Mucosa of rectum (tissue), 2 donors: ENCODE data around the gene STK36.
A peak's percentile ranks its signal among the peaks of the same experiment; 100 is the strongest.

Source experiments
- H3K27ac ChIP-seq, 2 donors: one replicate each; pipeline ENCODE4 v1.7.0; 2013; ENCODE audit warnings: inconsistent platforms in 2 of 2, low read depth in 2 of 2, low read length in 2 of 2
- H3K27me3 ChIP-seq, 2 donors: one replicate each; pipeline ENCODE4 v1.7.0; 2013; ENCODE audit warnings: low read length in 2 of 2; ENCODE audit not compliant: control insufficient read depth in 2 of 2, insufficient read depth in 2 of 2
- H3K36me3 ChIP-seq, 2 donors: one replicate each; pipeline ENCODE4 v1.7.0; 2013; ENCODE audit warnings: low read length in 2 of 2; ENCODE audit not compliant: control insufficient read depth in 2 of 2, insufficient read depth in 2 of 2
- H3K4me1 ChIP-seq, 2 donors: one replicate each; pipeline ENCODE4 v1.7.0; 2013; ENCODE audit warnings: low read length in 2 of 2, mild to moderate bottlenecking in 1 of 2; ENCODE audit not compliant: control insufficient read depth in 2 of 2, insufficient read depth in 2 of 2
- H3K4me3 ChIP-seq, 2 donors: one replicate each; pipeline ENCODE4 v1.7.0; 2013; ENCODE audit warnings: low read length in 2 of 2
- H3K9ac ChIP-seq, 2 donors: one replicate each; pipeline ENCODE4 v1.7.0; 2013; ENCODE audit warnings: low read length in 2 of 2, low read depth in 1 of 2, mild to moderate bottlenecking in 1 of 2
- H3K9me3 ChIP-seq, 2 donors: one replicate each; pipeline ENCODE4 v1.7.0; 2013; ENCODE audit warnings: low read length in 2 of 2; ENCODE audit not compliant: control insufficient read depth in 2 of 2
- donor health status: healthy.
- donor health status: Normal muscosa, but diverticular disease.

STK36 gene

DNA sequence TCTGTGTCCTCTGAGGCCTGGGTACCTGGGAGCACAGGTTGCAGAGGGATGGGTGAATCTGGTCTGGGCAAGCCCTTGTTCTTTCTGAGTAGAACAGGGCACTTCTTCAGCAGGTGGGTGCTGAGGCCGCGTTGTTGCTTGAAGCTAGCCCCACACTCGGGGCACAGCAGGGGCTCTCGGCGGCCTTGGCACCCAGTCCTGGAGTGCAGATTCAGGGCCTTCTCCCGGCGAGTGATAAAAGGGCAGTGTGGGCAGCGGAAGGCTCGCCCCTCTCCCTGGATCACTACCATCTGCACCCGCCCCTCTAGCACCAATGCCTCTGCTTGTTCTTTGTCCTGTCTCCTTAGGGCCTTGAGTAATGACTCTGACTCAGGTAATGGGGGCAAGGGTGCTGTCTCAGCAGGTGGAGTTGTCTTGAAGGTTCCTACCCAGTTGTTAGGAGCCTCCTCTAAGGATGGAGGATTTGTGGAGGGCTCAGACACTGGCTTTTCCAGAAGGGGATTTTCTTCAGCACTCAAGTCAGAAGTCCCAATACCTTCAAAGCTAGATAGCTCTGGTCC, 28.1 kb upstream of the STK36 start:
- Histone ChIP-seq H3K9ac (no peak overlapping the region), H3K4me3 (no peak overlapping the region), H3K4me1 (no peaks in the 10 kb centered on the region), H3K27ac (no peak overlapping the region), H3K36me3 (peaks cover 71 to 74% of the 10 kb centered on the region in 2 donors), H3K27me3 (no peaks in the 10 kb centered on the region), H3K9me3 (no peaks in the 10 kb centered on the region)

DNA sequence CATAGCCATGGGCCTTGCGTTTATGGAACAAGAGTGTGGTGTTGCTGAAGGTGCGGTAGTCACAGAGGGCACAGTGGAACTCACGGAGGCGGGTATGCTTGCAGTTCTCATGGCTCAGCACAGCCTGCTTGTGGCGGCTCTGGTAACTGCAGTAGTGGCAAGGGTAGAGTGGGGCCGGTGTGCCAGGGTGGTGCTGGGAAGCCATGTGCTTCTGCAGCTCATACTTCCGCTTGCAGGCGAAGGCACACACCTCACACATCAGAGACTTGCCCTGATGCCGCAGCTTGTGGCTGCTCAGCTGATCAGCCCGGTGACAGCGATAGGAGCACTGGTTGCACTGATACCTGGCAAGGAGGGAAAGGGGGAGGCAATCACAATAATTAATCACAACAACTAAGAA, 27.2 kb upstream of the STK36 start:
- no peak overlapping the region for H3K9ac ChIP-seq
- no peaks in the 10 kb centered on the region for H3K4me1 ChIP-seq
- H3K4me3 ChIP-seq, result no peak overlapping the region
- H3K27me3 ChIP-seq, result no peaks in the 10 kb centered on the region
- H3K36me3 ChIP-seq, result peaks cover 73 to 74% of the 10 kb centered on the region in 2 donors
- no peaks in the 10 kb centered on the region for H3K9me3 ChIP-seq
- no peak overlapping the region for H3K27ac ChIP-seq

GRCh38 chr2:218645126-218645525, 26.8 kb upstream of the STK36 start:
- Histone ChIP-seq H3K27me3 (no peaks in the 10 kb centered on the region), H3K9me3 (no peaks in the 10 kb centered on the region), H3K4me3 (no peak overlapping the region), H3K9ac (no peak overlapping the region), H3K27ac (no peak overlapping the region), H3K36me3 (peaks cover 73 to 76% of the 10 kb centered on the region in 2 donors), H3K4me1 (no peaks in the 10 kb centered on the region)

DNA sequence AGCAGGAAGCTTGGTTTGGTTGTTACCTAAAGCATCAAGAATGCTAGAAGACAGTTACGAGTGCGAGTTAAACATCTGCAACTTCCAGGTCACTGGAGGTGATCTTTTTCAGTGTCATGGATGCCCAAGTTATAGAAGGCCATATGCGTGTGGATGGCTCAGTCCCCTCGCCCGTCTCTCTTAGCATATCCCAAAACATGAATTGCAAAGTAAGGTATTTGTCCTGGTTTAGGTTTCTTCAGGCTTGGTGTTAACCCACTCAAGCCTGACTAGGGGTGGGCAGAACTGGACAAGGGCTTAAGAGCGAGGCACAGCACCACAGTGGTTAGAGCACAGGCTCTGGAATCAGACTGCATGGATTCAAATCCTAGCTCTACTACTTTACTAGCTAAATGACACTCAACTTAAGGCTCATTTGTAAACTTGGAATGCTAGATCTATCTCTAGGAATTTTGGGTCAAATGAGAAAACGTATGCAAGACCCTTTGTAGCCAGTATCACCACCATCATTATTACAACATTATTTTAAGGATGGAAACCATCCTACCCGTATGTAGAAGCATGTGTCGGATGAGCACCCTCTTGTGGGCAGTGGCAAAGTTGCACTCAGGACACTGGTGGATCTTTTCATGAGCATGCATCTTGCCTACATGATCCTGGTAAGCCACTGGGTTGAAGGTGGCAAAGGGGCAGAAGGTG, 23.6 kb upstream of the STK36 start:
- peaks cover 69 to 80% of the 10 kb centered on the region in 2 donors for H3K36me3 ChIP-seq

DNA sequence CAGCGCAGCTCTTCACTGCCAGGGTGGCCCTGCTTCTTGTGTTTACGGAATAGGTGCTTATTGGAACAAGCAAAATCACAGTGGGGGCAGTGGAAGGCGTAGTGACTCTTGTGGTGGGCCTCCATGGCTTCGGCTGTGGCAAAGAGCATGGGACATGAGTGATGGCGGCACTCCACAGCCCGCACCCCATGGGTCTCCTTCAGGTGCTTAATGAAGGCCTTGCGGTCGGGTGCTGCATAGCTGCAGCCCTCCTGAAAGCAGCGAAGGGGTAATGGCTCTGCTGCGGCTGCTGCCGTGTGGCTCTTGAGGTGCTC, 23.1 kb upstream of the STK36 start:
- no peak overlapping the region for H3K27ac ChIP-seq
- H3K4me3 ChIP-seq, result no peak overlapping the region
- no peaks in the 10 kb centered on the region for H3K9me3 ChIP-seq
- H3K9ac ChIP-seq, result no peak overlapping the region
- H3K36me3 ChIP-seq, result peaks cover 67 to 80% of the 10 kb centered on the region in 2 donors
- no peaks in the 10 kb centered on the region for H3K27me3 ChIP-seq
- no peaks in the 10 kb centered on the region for H3K4me1 ChIP-seq

More for the DNA sequence above, 23.6 kb upstream of the STK36 start:
- Histone ChIP-seq H3K9ac (no peak overlapping the region), H3K9me3 (no peaks in the 10 kb centered on the region), H3K4me3 (no peak overlapping the region), H3K27me3 (no peaks in the 10 kb centered on the region), H3K4me1 (no peaks in the 10 kb centered on the region), H3K27ac (no peak overlapping the region)

- Histone ChIP-seq H3K36me3 (peaks cover 24 to 40% of the 10 kb centered on the region in 2 donors), H3K9ac (no peak overlapping the region), H3K27ac (no peak overlapping the region)
Measured at GRCh38 chr2:218655751-218656150, 16.1 kb upstream of the STK36 start.

DNA sequence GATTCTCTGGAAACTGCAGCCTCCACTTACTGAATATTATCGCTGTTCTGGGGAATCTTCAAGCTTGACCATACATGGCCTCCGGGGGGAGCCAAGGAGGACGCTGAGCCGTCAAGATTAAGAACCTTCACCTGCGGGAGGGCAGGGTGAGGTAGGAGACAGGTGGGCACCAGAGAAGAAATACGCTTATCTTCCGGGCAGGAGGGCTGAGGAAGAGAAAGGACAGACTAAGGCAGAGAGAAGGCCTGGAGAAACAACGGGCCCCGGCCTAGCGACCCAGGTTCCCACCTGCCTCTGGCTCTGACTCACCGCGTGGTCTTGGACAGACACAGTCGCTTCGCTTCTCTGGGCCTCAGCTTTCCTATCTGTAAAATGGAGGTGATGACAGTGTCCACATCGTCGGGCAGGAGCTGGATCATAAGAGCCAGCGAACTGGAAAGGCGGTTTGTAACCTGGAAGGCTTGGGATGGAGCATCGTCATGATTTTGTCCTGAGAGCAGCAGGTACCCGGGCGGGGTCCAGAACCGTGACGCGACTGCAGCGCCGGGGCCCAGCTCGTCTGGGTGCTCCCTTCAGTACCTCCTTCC, 13.1 kb upstream of the STK36 start:
- H3K9me3 ChIP-seq, result no peaks in the 10 kb centered on the region
- peak overlapping the region; percentile 74 to 75 for H3K9ac ChIP-seq
- no peaks in the 10 kb centered on the region for H3K27me3 ChIP-seq
- H3K27ac ChIP-seq, result peak overlapping the region; percentile 71 to 75
- H3K4me3 ChIP-seq, result peak overlapping the region; percentile 78 to 94
- H3K4me1 ChIP-seq, result peaks cover 12 to 14% of the 10 kb centered on the region in 2 donors
- peaks cover 27 to 43% of the 10 kb centered on the region in 2 donors for H3K36me3 ChIP-seq

More at GRCh38 chr2:218655751-218656150, 16.1 kb upstream of the STK36 start:
- H3K4me3 ChIP-seq, result no peak overlapping the region
- no peaks in the 10 kb centered on the region for H3K27me3 ChIP-seq
- no peaks in the 10 kb centered on the region for H3K9me3 ChIP-seq
- H3K4me1 ChIP-seq, result peaks cover 12 to 14% of the 10 kb centered on the region in 2 donors

GRCh38 chr2:218659258-218659987, 12.5 kb upstream of the STK36 start, which contains the start of the genes BCS1L and ZNF142:
TSS of gene BCS1L (plus strand) at chr2:218659683. CDS start at chr2:218660988, 1,305 bp downstream.
TSS of gene ZNF142 (minus strand) at chr2:218659623. CDS start at chr2:218656429, 3,194 bp downstream.
- Histone ChIP-seq H3K4me1 (peaks cover 12 to 14% of the 10 kb centered on the region in 2 donors), H3K27ac (peak within 1 kb of the TSS; percentile 71 to 75), H3K36me3 (peaks cover 32 to 42% of the 10 kb centered on the region in 2 donors)

GRCh38 chr2:218659988-218660358, 11.9 kb upstream of the STK36 start:
- Histone ChIP-seq H3K4me1 (peaks cover 12 to 14% of the 10 kb centered on the region in 2 donors), H3K36me3 (peaks cover 33 to 42% of the 10 kb centered on the region in 2 donors), H3K9ac (peak overlapping the region; percentile 42 to 75)

More at GRCh38 chr2:218659258-218659987, 12.5 kb upstream of the STK36 start, which contains the start of the genes BCS1L and ZNF142:
- H3K9me3 ChIP-seq, result no peaks in the 10 kb centered on the region
- peak within 1 kb of the TSS; percentile 74 to 75 for H3K9ac ChIP-seq
- H3K27me3 ChIP-seq, result no peaks in the 10 kb centered on the region
- H3K4me3 ChIP-seq, result peak within 1 kb of the TSS; percentile 78 to 94

More at GRCh38 chr2:218659988-218660358, 11.9 kb upstream of the STK36 start:
- peak overlapping the region; percentile 34 to 75 for H3K27ac ChIP-seq
- peak overlapping the region; percentile 78 to 94 for H3K4me3 ChIP-seq
- H3K9me3 ChIP-seq, result no peaks in the 10 kb centered on the region
- H3K27me3 ChIP-seq, result no peaks in the 10 kb centered on the region
